SU-DHL-6 (cell line): ENCODE measurements around the gene THSD7A.

Source experiments
- EZH2phosphoT487 ChIP-seq: fragments of 200-600 bp; sonication (generic), shearing (Covaris generic); conservative IDR thresholded peaks from 2 replicates; pipeline ENCODE4 v1.6.1; 2018; ENCODE audit warnings: mild to moderate bottlenecking, antibody characterized with exemption, low read length, moderate library complexity, mixed read lengths
- TF ChIP-seq, protein P1 (sequence below): fragments of 200-600 bp; sonication (generic); IDR thresholded peaks from one replicate; pipeline ENCODE4 v1.5.1; 2017; ENCODE audit warnings: antibody characterized with exemption, mild to moderate bottlenecking, low read length, moderate library complexity; ENCODE audit not compliant: insufficient read depth, poor library complexity, severe bottlenecking

GRCh38 chr7:11675163-11675562 is 156.8 kb downstream of the THSD7A start:
- TF ChIP-seq, protein P1, sequence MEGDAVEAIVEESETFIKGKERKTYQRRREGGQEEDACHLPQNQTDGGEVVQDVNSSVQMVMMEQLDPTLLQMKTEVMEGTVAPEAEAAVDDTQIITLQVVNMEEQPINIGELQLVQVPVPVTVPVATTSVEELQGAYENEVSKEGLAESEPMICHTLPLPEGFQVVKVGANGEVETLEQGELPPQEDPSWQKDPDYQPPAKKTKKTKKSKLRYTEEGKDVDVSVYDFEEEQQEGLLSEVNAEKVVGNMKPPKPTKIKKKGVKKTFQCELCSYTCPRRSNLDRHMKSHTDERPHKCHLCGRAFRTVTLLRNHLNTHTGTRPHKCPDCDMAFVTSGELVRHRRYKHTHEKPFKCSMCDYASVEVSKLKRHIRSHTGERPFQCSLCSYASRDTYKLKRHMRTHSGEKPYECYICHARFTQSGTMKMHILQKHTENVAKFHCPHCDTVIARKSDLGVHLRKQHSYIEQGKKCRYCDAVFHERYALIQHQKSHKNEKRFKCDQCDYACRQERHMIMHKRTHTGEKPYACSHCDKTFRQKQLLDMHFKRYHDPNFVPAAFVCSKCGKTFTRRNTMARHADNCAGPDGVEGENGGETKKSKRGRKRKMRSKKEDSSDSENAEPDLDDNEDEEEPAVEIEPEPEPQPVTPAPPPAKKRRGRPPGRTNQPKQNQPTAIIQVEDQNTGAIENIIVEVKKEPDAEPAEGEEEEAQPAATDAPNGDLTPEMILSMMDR, result no peak
- no peak for TF ChIP-seq EZH2phosphoT487
